ENCODE measurements around the gene FAM13A.
"Not testable (repeated sequence)": the region's sequence is repeated elsewhere in the genome, so short reads cannot be mapped to it uniquely, and the experiment has no call there.

The FAM13A gene

GRCh38 chr4:88960576-88960975, 96.4 kb downstream of the FAM13A start:
- no peak for DNase-seq (ENCODE audit: low read depth)

- no peak for DNase-seq (ENCODE audit: low read depth)
Observed at GRCh38 chr4:88958080-88958479, 98.9 kb downstream of the FAM13A start.

GRCh38 chr4:88957570-88957969, 99.4 kb downstream of the FAM13A start:
- DNase-seq (ENCODE audit: low read depth): no peak

- no peak for DNase-seq (ENCODE audit: low read depth)
Observed at GRCh38 chr4:88955580-88956380, 101.2 kb downstream of the FAM13A start.

- no peak for DNase-seq (ENCODE audit: low read depth)
Observed at GRCh38 chr4:88953400-88953799, 103.6 kb downstream of the FAM13A start.

- no peak for DNase-seq (ENCODE audit: low read depth)
Observed at GRCh38 chr4:88952081-88952480, 104.9 kb downstream of the FAM13A start.

GRCh38 chr4:88949605-88950004, 107.4 kb downstream of the FAM13A start:
- no peak for DNase-seq (ENCODE audit: low read depth)

- no peak for DNase-seq (ENCODE audit: low read depth)
Observed at GRCh38 chr4:88940506-88940905, 116.5 kb downstream of the FAM13A start.

GRCh38 chr4:88939697-88940096, 117.3 kb downstream of the FAM13A start:
- no peak for DNase-seq (ENCODE audit: low read depth)

GRCh38 chr4:88938138-88938537, 118.8 kb downstream of the FAM13A start:
- DNase-seq (ENCODE audit: low read depth): no peak

- DNase-seq (ENCODE audit: low read depth): no peak
Observed at GRCh38 chr4:88937081-88937480, 119.9 kb downstream of the FAM13A start.

GRCh38 chr4:88933414-88934160, 123.4 kb downstream of the FAM13A start:
- DNase-seq (ENCODE audit: low read depth): no peak

GRCh38 chr4:88928852-88929251, 128.1 kb downstream of the FAM13A start:
- no peak for DNase-seq (ENCODE audit: low read depth)

- no peak for DNase-seq (ENCODE audit: low read depth)
Observed at GRCh38 chr4:88927420-88927819, 129.6 kb downstream of the FAM13A start.

GRCh38 chr4:88919056-88919455, 137.9 kb downstream of the FAM13A start:
- no peak for DNase-seq (ENCODE audit: low read depth)

GRCh38 chr4:88913181-88913580, 143.8 kb downstream of the FAM13A start:
- not testable (repeated sequence) for DNase-seq (ENCODE audit: low read depth)

- no peak for DNase-seq (ENCODE audit: low read depth)
Observed at GRCh38 chr4:88911246-88912212, 145.5 kb downstream of the FAM13A start.

GRCh38 chr4:88910101-88910500, 146.9 kb downstream of the FAM13A start:
- no peak for DNase-seq (ENCODE audit: low read depth)

GRCh38 chr4:88908521-88908920, 148.5 kb downstream of the FAM13A start:
- DNase-seq (ENCODE audit: low read depth): no peak

- DNase-seq (ENCODE audit: low read depth): no peak
Observed at GRCh38 chr4:88908003-88908402, 149.0 kb downstream of the FAM13A start.

GRCh38 chr4:88907478-88907877, 149.5 kb downstream of the FAM13A start:
- no peak for DNase-seq (ENCODE audit: low read depth)

- DNase-seq (ENCODE audit: low read depth): not testable (repeated sequence)
Observed at GRCh38 chr4:88904240-88904639, 152.7 kb downstream of the FAM13A start.
